Heart left ventricle (tissue), 13 donors: ENCODE measurements around the gene TMIGD3.

Source experiments
- POLR2A ChIP-seq, 2 donors: fragments of 450-650 bp; IDR thresholded peaks; one replicate each; pipeline ENCODE4 v1.6.1; 2017; ENCODE audit warnings: antibody characterized with exemption in 2 of 2, mild to moderate bottlenecking in 2 of 2, moderate library complexity in 2 of 2
- TF ChIP-seq, protein P1 (sequence below), 12 donors: fragments of 200-600 bp; sonication (generic) in 4 of 12; IDR thresholded peaks; one replicate each; pipeline versions ENCODE4 v1.5.0 to v1.8.0; 2018 to 2022; ENCODE audit warnings: antibody characterized with exemption in 12 of 12, mild to moderate bottlenecking in 5 of 12
- donor health status: ischemic (EF 13 %, LVEDD 7.1; RV severe dilation, severe dysfunction).
- donor health status: DM: no; HTN: yes; CAD: no.
- donor health status: DM: no; HTN: no; CAD: no.
- donor health status: ischemic (EF 25% LVEDD 6.9; RV normal size, moderate dysfunction).
- donor health status: ischemic (EF 25% LVEDD 5.7; RV mildly dilated, moderate dysfunction).
- donor health status: ischemic (EF 35%, LVEDD 5.7; RV mildly dilated, moderate dysfunction).
- donor health status: nonischemic (EF 11% LVEDD 7.7; RV severe dilation, severe dysfunction).
- donor health status: DM: yes; HTN: yes; CAD: no.
- donor health status: PGD.
- donor health status: ischemic (EF 29% LVEDD 5.4; RV normal size, mild dysfunction).
- donor health status: nonischemic (EF 23%, LVEDD 6.1; RV moderate dilation, normal function).

DNA sequence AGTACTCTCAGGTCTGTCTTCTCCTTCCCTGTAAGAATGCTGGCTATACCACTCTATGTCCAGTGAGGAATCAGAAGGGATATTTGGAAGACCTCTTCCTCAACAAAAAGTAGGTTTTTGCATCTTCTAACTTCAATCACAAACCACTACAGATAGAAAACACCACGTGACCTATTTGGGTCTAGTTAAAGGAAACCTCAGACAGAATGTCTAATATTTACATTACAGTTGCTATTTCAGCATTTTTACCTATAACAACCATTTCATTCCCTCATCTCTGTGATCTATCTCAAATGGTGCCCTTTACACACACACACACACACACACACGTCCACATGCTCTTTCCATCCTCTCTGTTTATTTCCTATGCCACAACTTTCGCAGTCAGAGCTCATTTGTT is 7.9 kb upstream of the TMIGD3 start:
- TF ChIP-seq, protein P1, sequence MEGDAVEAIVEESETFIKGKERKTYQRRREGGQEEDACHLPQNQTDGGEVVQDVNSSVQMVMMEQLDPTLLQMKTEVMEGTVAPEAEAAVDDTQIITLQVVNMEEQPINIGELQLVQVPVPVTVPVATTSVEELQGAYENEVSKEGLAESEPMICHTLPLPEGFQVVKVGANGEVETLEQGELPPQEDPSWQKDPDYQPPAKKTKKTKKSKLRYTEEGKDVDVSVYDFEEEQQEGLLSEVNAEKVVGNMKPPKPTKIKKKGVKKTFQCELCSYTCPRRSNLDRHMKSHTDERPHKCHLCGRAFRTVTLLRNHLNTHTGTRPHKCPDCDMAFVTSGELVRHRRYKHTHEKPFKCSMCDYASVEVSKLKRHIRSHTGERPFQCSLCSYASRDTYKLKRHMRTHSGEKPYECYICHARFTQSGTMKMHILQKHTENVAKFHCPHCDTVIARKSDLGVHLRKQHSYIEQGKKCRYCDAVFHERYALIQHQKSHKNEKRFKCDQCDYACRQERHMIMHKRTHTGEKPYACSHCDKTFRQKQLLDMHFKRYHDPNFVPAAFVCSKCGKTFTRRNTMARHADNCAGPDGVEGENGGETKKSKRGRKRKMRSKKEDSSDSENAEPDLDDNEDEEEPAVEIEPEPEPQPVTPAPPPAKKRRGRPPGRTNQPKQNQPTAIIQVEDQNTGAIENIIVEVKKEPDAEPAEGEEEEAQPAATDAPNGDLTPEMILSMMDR (IDR thresholded peaks at IDR 0.05): no peak
- TF ChIP-seq POLR2A (IDR thresholded peaks at IDR 0.05): no peak
